ENCODE measurements around the gene C1QL1. TPM values are rescaled to one million over a fixed set of nuclear protein-coding genes. Genes with fewer than 3 reads are reported as not detected.

The C1QL1 gene
- polyA plus RNA-seq = 14.3 TPM
- long read RNA-seq, donor 1, transcript C1QL1-201 (2 exons, 1,295 nt) = major isoform, 9 of 9 reads
- long read RNA-seq, donor 1, partial matches to known transcripts = 0 of 9 reads
- long read RNA-seq, donor 1, other reads (novel, unspliced or antisense) = 0 of 9 reads
- long read RNA-seq, donor 2, transcript C1QL1-201 (2 exons, 1,295 nt) = major isoform, 7 of 7 reads
- long read RNA-seq, donor 2, partial matches to known transcripts = 0 of 7 reads
- long read RNA-seq, donor 2, other reads (novel, unspliced or antisense) = 0 of 7 reads
- long read RNA-seq, donor 3 = 0 reads
- long read RNA-seq, donor 4, partial matches to known transcripts = 0 of 1 reads
- long read RNA-seq, donor 4, other reads (novel, unspliced or antisense) = 0 of 1 reads
- long read RNA-seq, donor 5, transcript C1QL1-201 (2 exons, 1,295 nt) = major isoform, 10 of 10 reads
- long read RNA-seq, donor 5, partial matches to known transcripts = 0 of 10 reads
- long read RNA-seq, donor 5, other reads (novel, unspliced or antisense) = 0 of 10 reads
- long read RNA-seq, donor 6, transcript C1QL1-201 (2 exons, 1,295 nt) = major isoform, 9 of 9 reads
- long read RNA-seq, donor 6, partial matches to known transcripts = 0 of 9 reads
- long read RNA-seq, donor 6, other reads (novel, unspliced or antisense) = 0 of 9 reads
- long read RNA-seq, donor 7, transcript C1QL1-201 (2 exons, 1,295 nt) = major isoform, 12 of 12 reads
- long read RNA-seq, donor 7, partial matches to known transcripts = 0 of 12 reads
- long read RNA-seq, donor 7, other reads (novel, unspliced or antisense) = 0 of 12 reads
- long read RNA-seq, donor 8, transcript C1QL1-201 (2 exons, 1,295 nt) = major isoform, 9 of 9 reads
- long read RNA-seq, donor 8, partial matches to known transcripts = 0 of 9 reads
- long read RNA-seq, donor 8, other reads (novel, unspliced or antisense) = 0 of 9 reads
- long read RNA-seq, donor 9, transcript C1QL1-201 (2 exons, 1,295 nt) = major isoform, 13 of 13 reads
- long read RNA-seq, donor 9, partial matches to known transcripts = 0 of 13 reads
- long read RNA-seq, donor 9, other reads (novel, unspliced or antisense) = 0 of 13 reads
- long read RNA-seq, donor 10, transcript C1QL1-201 (2 exons, 1,295 nt) = major isoform, 13 of 13 reads
- long read RNA-seq, donor 10, partial matches to known transcripts = 0 of 13 reads
- long read RNA-seq, donor 10, other reads (novel, unspliced or antisense) = 0 of 13 reads
- long read RNA-seq, donor 11, transcript C1QL1-201 (2 exons, 1,295 nt) = major isoform, 9 of 9 reads
- long read RNA-seq, donor 11, partial matches to known transcripts = 0 of 9 reads
- long read RNA-seq, donor 11, other reads (novel, unspliced or antisense) = 0 of 9 reads

DNA sequence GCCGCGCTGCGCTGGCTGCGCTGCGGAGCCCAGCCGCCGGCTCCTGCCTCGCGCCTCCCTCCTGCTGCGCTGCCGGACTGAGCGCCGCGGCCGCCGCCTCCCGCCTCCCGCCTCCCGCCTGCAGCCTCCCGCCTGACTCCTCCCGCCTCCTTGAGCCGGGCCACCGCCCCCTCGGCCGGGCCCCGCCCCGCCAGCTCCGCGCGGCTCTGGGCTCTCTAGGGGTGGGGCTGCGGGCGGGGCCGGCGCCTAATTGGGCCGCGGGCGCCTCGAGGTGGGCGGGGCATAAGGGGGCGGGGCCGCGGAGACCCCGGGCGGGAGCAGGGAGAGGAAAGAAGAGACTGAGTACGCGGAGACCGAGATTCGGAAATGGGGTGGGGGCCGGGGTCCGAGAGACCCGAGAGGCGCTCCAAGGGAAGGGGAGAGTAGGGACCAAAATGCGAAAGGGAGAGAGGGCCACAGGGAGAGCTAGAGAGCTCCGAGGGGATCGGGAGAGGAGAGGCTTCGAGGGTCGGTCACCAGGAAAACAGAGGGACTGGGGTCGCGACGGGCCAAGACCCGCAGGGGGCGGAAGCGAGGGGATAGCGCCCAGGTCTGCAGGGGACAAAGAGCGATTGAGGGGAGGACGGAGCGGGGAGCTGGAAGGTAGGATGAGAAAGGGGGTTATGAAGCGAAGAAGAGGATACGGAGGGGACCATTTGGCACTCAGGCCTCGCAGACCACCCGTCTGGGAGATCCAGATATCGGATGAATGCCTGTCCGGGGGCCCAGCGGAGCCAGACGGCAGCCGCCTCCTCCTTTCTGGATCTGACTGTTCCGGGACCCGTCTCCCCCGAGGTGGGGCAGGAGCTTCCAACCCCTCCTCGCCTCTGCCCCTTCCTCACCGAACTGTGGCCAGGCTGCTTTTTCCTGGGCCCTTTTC lies at the start of gene C1QL1:
Gene C1QL1 (minus strand): TSS at position 79 of the 919 bp plus-strand sequence. CDS start 255 bp downstream, outside the sequence.
- peak; percentile 84 to 89 for DNase-seq
- peak within 1 kb of the TSS; percentile 68 for H3K27ac ChIP-seq (ENCODE audit: low read length)
- H3K9me3 ChIP-seq (ENCODE audit: control insufficient read depth, low read depth, low read length) = peaks cover 7% of the 10 kb centered on the region
- H3K4me3 ChIP-seq (ENCODE audit: low read length) = peak within 1 kb of the TSS; percentile 42
- H3K4me1 ChIP-seq (ENCODE audit: control insufficient read depth, insufficient read depth, low read length) = peaks cover 19% of the 10 kb centered on the region
- no peaks in the 10 kb centered on the region for H3K36me3 ChIP-seq (ENCODE audit: control insufficient read depth, insufficient read depth, low read length)
- WGBS (ENCODE audit: insufficient coverage, low lambda C conversion rate) = 0% methylated on average over 3 of the region's 81 CpGs
- H3K27me3 ChIP-seq (ENCODE audit: control insufficient read depth, insufficient read depth, low read length) = peaks cover 82% of the 10 kb centered on the region

DNA sequence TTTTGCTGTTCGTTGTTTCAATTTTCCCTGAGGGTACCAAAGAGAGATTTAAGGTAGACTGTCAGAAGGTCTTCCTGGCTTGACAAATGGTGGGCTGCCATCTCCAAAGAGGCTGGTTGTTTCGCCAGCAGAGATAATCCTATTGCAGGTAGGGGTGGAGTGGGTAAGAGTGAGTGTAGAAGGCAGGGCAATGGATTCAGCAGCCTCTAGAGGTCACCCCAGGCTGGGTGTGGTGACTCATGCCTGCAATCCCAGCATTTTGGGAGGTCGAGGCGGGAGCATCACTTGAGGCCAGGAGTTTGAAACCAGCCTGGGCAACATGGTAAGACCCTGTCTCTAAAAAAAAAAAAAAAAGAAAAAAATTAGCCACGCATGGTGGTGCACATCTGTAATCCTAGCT lies 48.7 kb upstream of the C1QL1 start:
- WGBS (ENCODE audit: insufficient coverage, low lambda C conversion rate) = no CpG with 5 or more reads among the region's 5 CpGs
- Histone ChIP-seq H3K9me3 (ENCODE audit: control insufficient read depth, low read depth, low read length) (no peaks in the 10 kb centered on the region), H3K4me1 (ENCODE audit: control insufficient read depth, insufficient read depth, low read length) (peaks cover 30% of the 10 kb centered on the region), H3K4me3 (ENCODE audit: low read length) (no peak overlapping the region), H3K27ac (ENCODE audit: low read length) (no peak overlapping the region), H3K27me3 (ENCODE audit: control insufficient read depth, insufficient read depth, low read length) (peaks cover 33% of the 10 kb centered on the region), H3K36me3 (ENCODE audit: control insufficient read depth, insufficient read depth, low read length) (no peaks in the 10 kb centered on the region)
- no peak for DNase-seq

DNA sequence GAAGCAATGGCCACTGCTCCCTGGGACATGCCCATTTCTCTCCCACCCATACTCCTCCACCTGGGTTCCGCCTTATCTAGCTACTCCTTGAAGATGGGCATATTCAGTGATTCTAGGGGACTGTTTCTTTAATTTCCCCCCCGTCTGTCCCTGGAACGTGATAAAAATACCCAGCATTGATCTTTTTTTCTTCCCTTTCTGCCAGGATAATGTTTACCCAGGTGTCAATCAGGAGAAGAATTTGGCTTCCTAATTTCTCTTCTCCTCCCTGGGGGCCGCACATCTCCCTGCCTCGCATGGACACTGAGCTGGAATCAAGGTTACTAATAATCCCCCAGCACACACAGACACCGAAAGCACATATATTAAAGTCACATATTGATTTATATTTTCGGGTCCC lies 48.1 kb upstream of the C1QL1 start:
- no peak overlapping the region for H3K27ac ChIP-seq (ENCODE audit: low read length)
- peaks cover 28% of the 10 kb centered on the region for H3K27me3 ChIP-seq (ENCODE audit: control insufficient read depth, insufficient read depth, low read length)
- H3K4me3 ChIP-seq (ENCODE audit: low read length) = no peak overlapping the region
- whole genome bisulfite sequencing (ENCODE audit: insufficient coverage, low lambda C conversion rate) = 14% methylated on average over 2 of the region's 7 CpGs
- H3K4me1 ChIP-seq (ENCODE audit: control insufficient read depth, insufficient read depth, low read length) = peaks cover 25% of the 10 kb centered on the region
- no peak for DNase-seq
- H3K36me3 ChIP-seq (ENCODE audit: control insufficient read depth, insufficient read depth, low read length) = no peaks in the 10 kb centered on the region
- no peaks in the 10 kb centered on the region for H3K9me3 ChIP-seq (ENCODE audit: control insufficient read depth, low read depth, low read length)

DNA sequence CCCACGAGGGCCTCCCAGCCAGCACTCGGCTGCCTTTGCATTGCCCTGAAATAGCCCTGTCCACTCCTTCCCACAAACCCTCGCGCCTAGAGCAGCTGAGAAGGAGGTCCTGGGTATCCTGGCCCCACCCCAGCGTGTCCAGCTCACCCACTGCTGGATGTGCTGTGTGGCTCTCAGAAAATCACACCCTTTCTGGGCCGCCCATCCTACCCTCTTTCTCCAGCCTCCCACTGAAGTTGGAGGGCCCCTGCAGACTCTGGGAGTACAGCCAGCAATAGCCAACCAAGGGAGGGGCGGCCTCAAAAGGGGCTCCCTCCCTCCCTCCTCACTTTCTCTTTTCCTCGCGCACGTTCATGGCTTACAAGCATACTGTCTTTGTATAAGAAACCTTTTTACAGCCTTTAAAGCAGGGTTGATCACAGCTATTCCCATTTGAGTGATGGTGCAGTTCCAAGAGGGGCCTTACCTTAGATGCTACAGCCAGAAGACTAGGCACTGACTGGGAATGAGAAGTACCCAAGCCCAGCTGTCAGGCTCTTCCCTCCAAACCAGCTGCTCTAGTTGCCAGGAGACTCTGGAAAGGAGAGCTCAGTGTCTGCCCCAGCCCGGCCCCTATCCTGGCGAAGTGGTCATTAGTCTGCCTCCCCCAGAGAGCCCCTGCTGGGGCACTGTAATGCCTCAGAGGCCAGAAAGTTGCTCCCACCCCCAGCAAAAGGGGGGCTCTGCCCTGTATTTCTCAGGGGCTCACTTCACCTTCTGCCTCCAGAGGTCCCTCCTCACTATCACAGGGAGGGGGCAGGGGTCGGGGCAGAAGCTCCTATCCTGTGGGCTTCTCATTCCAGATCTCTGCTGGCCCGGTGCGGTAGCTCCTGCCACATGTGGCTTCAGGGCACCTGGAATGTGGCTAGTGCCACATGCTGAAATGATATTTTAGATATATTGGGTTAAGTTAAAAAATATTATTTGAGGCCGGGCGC lies 45.2 kb upstream of the C1QL1 start:
- Histone ChIP-seq H3K4me1 (ENCODE audit: control insufficient read depth, insufficient read depth, low read length) (peaks cover 3% of the 10 kb centered on the region), H3K36me3 (ENCODE audit: control insufficient read depth, insufficient read depth, low read length) (no peaks in the 10 kb centered on the region), H3K27me3 (ENCODE audit: control insufficient read depth, insufficient read depth, low read length) (peaks cover 3% of the 10 kb centered on the region), H3K9me3 (ENCODE audit: control insufficient read depth, low read depth, low read length) (no peaks in the 10 kb centered on the region), H3K4me3 (ENCODE audit: low read length) (no peak overlapping the region), H3K27ac (ENCODE audit: low read length) (peak overlapping the region; percentile 9)
- peak in 1 of 2 donors; percentile 18 for DNase-seq
- no CpG with 5 or more reads among the region's 17 CpGs for WGBS (ENCODE audit: insufficient coverage, low lambda C conversion rate)

DNA sequence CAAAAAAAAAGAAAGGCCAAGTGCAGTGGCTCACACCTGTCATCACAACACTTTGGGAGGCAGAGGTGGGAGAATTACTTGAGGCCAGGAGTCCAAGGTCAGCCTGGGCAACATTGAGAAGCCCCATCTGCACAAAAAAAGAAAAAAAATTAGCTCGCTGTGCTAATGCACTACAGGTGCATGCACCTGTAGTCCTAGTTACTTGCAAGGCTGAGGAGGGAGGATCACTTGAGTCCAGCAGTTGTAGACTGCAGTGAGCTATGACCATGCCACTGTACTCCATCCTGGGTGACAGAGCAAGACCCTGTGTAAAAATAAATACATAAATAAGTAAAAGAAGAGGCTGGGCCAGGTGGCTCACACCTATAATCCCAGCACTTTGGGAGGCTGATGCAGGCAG lies 43.7 kb upstream of the C1QL1 start:
- H3K4me3 ChIP-seq (ENCODE audit: low read length) = no peak overlapping the region
- peaks cover 3% of the 10 kb centered on the region for H3K4me1 ChIP-seq (ENCODE audit: control insufficient read depth, insufficient read depth, low read length)
- H3K36me3 ChIP-seq (ENCODE audit: control insufficient read depth, insufficient read depth, low read length) = no peaks in the 10 kb centered on the region
- no peaks in the 10 kb centered on the region for H3K27me3 ChIP-seq (ENCODE audit: control insufficient read depth, insufficient read depth, low read length)
- no peak overlapping the region for H3K27ac ChIP-seq (ENCODE audit: low read length)
- no peak for DNase-seq
- H3K9me3 ChIP-seq (ENCODE audit: control insufficient read depth, low read depth, low read length) = no peaks in the 10 kb centered on the region
- WGBS (ENCODE audit: insufficient coverage, low lambda C conversion rate) = no CpG with 5 or more reads among the region's 1 CpG

DNA sequence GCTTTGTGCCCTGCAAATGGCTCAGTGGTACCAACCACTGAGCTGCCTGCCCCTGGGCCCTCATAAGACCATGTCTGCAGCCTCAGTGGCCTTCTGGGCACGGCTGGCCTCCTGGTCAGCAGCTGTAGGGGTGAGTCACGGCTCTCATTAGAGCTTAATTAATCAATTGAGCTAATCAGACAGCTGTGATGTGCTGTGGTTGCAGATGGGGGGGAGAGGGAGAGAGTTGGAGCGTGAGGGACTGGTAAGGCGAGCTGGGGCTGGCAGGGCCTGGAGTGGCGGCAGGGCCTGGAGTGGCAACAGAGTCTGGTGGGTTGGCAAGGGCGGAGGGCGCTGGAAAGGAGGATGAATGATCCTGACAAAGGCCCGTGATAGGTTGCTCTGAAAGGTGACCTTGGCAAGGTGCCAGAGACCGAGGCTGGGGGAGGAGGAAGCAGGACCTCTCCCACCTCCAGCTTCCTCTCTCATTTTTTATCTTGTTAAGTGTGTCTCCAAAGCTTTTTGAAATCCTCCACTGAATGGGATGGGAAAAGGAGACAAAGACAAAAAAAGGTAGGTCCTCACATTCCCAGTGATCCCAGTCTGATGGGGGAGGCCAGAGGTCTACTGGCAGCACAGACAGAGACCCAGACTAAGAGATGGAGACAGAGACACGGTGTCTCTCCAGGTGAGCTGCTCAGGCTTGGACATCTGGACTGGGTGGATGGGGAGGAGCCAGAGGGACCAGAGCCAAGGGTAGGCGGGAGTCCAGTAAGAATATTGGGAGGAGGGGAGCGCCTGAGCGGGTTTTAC lies 41.8 kb upstream of the C1QL1 start:
- Histone ChIP-seq H3K27ac (ENCODE audit: low read length) (no peak overlapping the region), H3K9me3 (ENCODE audit: control insufficient read depth, low read depth, low read length) (no peaks in the 10 kb centered on the region), H3K27me3 (ENCODE audit: control insufficient read depth, insufficient read depth, low read length) (peaks cover 2% of the 10 kb centered on the region), H3K4me1 (ENCODE audit: control insufficient read depth, insufficient read depth, low read length) (peaks cover 3% of the 10 kb centered on the region), H3K36me3 (ENCODE audit: control insufficient read depth, insufficient read depth, low read length) (no peaks in the 10 kb centered on the region), H3K4me3 (ENCODE audit: low read length) (no peak overlapping the region)
- no CpG with 5 or more reads among the region's 13 CpGs for WGBS (ENCODE audit: insufficient coverage, low lambda C conversion rate)
- DNase-seq = no peak

DNA sequence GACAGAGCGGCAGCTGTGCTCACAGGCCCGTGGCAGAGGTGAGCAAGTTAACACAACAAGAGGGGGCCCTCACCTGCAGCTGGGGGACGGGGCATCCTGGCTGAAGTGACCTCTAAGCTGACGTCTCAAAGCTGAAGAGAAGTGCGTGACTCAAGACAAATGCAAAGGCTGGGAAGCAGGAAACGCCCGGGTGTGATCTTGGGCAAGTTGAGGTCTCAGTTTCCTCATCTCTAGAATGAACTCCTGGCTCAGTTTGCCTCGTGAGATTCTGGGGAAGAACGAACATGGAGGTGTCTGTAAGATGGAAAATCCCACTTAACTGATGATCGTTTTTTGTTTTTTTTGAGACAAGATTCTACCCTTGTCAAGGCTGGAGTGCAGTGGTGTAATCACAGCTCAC lies 40.1 kb upstream of the C1QL1 start:
- Histone ChIP-seq H3K27me3 (ENCODE audit: control insufficient read depth, insufficient read depth, low read length) (peaks cover 7% of the 10 kb centered on the region), H3K9me3 (ENCODE audit: control insufficient read depth, low read depth, low read length) (no peaks in the 10 kb centered on the region), H3K4me1 (ENCODE audit: control insufficient read depth, insufficient read depth, low read length) (peaks cover 3% of the 10 kb centered on the region), H3K36me3 (ENCODE audit: control insufficient read depth, insufficient read depth, low read length) (no peaks in the 10 kb centered on the region), H3K27ac (ENCODE audit: low read length) (no peak overlapping the region), H3K4me3 (ENCODE audit: low read length) (no peak overlapping the region)
- 100% methylated on average over 1 of the region's 10 CpGs for WGBS (ENCODE audit: insufficient coverage, low lambda C conversion rate)
- DNase-seq = no peak

DNA sequence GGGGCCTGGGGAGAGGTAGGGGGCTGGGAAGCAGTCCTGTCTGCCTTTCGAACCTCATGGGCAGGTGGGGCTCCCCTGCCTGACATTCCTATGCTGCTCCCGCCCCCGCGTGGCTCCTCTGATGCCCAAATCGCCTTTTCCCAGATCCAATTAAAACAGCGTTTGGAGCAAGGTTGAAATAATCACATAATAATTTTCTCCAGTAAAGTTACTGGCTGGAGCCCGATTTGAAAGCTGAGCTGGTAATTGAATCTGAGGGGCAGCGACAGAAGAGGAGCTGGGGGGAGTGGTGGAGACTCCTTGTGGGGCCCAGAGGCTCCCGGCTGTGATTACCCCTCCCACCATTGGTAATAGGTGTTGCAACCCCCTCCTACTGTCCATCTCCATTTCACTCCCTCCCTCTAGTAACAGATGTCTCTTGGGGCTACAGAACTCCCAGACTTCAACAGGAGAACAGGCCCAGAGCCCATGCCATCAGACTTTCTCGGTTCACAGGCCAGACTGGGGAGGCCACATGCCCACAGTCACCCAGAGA lies 38.9 kb upstream of the C1QL1 start:
- Histone ChIP-seq H3K9me3 (ENCODE audit: control insufficient read depth, low read depth, low read length) (no peaks in the 10 kb centered on the region), H3K27ac (ENCODE audit: low read length) (no peak overlapping the region), H3K4me1 (ENCODE audit: control insufficient read depth, insufficient read depth, low read length) (no peaks in the 10 kb centered on the region), H3K27me3 (ENCODE audit: control insufficient read depth, insufficient read depth, low read length) (peaks cover 7% of the 10 kb centered on the region), H3K4me3 (ENCODE audit: low read length) (no peak overlapping the region), H3K36me3 (ENCODE audit: control insufficient read depth, insufficient read depth, low read length) (no peaks in the 10 kb centered on the region)
- no peak for DNase-seq
- WGBS (ENCODE audit: insufficient coverage, low lambda C conversion rate) = no CpG with 5 or more reads among the region's 10 CpGs

All from large intestine (tissue), 12 donors.